Measurements from ENCODE around the gene GATAD2A.

The GATAD2A gene

GRCh38 chr19:19491321-19492025 is 86.0 kb downstream of the GATAD2A start:
- no peak for DNase-seq

- DNase-seq = no peak
These were observed 86.6 kb downstream of the GATAD2A start for GRCh38 chr19:19492026-19492610.

- no peak for DNase-seq
These were observed 88.5 kb downstream of the GATAD2A start for GRCh38 chr19:19493841-19494546.

- DNase-seq = no peak
These were observed 90.4 kb downstream of the GATAD2A start for GRCh38 chr19:19495614-19496603.

GRCh38 chr19:19498255-19498991 is 92.9 kb downstream of the GATAD2A start:
- DNase-seq = no peak

GRCh38 chr19:19499272-19499995 is 94.0 kb downstream of the GATAD2A start:
- no peak for DNase-seq

- no peak for DNase-seq
These were observed 95.6 kb downstream of the GATAD2A start for GRCh38 chr19:19500975-19501644.

- no peak for DNase-seq
These were observed 96.3 kb downstream of the GATAD2A start for GRCh38 chr19:19501798-19502197.

- DNase-seq = no peak
These were observed 96.8 kb downstream of the GATAD2A start for GRCh38 chr19:19502281-19502680.

- DNase-seq = no peak
These were observed 97.5 kb downstream of the GATAD2A start for GRCh38 chr19:19502808-19503602.

GRCh38 chr19:19504754-19505668 is 99.5 kb downstream of the GATAD2A start:
- no peak for DNase-seq

- DNase-seq = no peak
These were observed 100.3 kb downstream of the GATAD2A start for GRCh38 chr19:19505669-19506326.

- no peak for DNase-seq
These were observed 101.1 kb downstream of the GATAD2A start for GRCh38 chr19:19506592-19506991.

- DNase-seq = no peak
These were observed 101.9 kb downstream of the GATAD2A start for GRCh38 chr19:19507354-19507753.

GRCh38 chr19:19508217-19508616 is 102.7 kb downstream of the GATAD2A start:
- no peak for DNase-seq

- no peak for DNase-seq
These were observed 105.0 kb downstream of the GATAD2A start for GRCh38 chr19:19510432-19510831.

GRCh38 chr19:19513682-19514081 is 108.2 kb downstream of the GATAD2A start:
- no peak for DNase-seq

- no peak for DNase-seq
These were observed 108.8 kb downstream of the GATAD2A start for GRCh38 chr19:19514215-19514657.
